Measurements from ENCODE around the gene PCGF2. TPM values are rescaled to one million over a fixed set of nuclear protein-coding genes. Genes with fewer than 3 reads are reported as not detected.

Gene PCGF2
- polyA plus RNA-seq, 3 donors, result 0.60 TPM; not detected in 2

DNA sequence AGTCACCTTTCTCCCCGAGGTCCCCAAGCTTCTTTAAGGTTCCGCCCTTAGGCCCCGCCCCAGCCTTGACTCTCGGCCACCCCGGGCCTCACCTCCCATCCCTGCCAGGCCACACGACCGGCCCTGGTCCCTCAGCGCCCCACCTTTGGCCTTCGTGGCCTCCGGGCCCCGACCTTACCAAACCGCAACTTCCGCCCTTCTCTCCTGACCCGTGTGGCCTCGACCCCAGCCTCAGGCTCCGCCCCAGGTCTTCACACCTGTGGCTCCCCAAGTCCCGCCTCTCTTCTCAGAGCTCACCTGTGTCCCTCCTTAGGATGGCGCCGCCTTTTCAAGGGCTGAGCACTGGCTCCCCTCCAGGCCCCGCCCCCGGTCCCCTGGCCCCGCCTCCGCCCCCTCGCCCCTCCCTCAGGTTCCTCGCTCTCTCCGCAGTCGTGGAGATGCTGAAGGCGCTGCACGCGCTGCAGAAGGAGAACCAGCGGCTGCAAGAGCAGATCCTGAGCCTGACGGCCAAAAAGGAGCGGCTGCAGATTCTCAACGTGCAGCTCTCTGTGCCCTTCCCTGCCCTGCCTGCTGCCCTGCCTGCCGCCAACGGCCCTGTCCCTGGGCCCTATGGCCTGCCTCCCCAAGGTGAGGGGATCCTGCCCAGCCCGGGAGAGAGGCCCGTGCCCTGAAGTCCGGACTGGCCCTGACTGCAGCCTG lies 28.0 kb downstream of the PCGF2 start:
- Mint-ChIP-seq H3K4me1 (peaks cover 10% of the 10 kb centered on the region), H3K9me3 (peaks cover 0 to 4% (median 0%) of the 10 kb centered on the region in 7 donors), H3K36me3 (peaks cover 51 to 53% of the 10 kb centered on the region in 2 donors), H3K27me3 (ENCODE audit: low read depth in 3 of 3) (peaks cover 1 to 2% (median 1%) of the 10 kb centered on the region in 3 donors), H3K4me3 (no peak overlapping the region), H3K27ac (no peak overlapping the region)
- WGBS (ENCODE audit: insufficient coverage), result 94% methylated on average over 32 of the region's 39 CpGs
- intact Hi-C loops (cut with micrococcal nuclease), result no loop called here
- no peak for DNase-seq
- Histone ChIP-seq H3K9me3 (replicated peaks in 1 of 2; ENCODE audit: control insufficient read depth in 1 of 2, insufficient read depth in 1 of 2, low read length in 2 of 2) (no peaks in the 10 kb centered on the region), H3K4me2 (replicated peaks; ENCODE audit: extremely low read depth, low read length, poor library complexity, severe bottlenecking) (no peak overlapping the region), H3K4me1 (ENCODE audit: control insufficient read depth in 1 of 2, insufficient read depth in 2 of 2, low read length in 2 of 2) (peaks cover 8 to 10% of the 10 kb centered on the region in 2 donors), H3K9ac (ENCODE audit: insufficient read depth, low read length, poor library complexity, severe bottlenecking) (no peak overlapping the region), H3K36me3 (replicated peaks in 1 of 2; ENCODE audit: control insufficient read depth in 1 of 2, insufficient read depth in 2 of 2, low read length in 2 of 2) (peaks cover 46 to 56% of the 10 kb centered on the region in 2 donors), H4K20me1 (ENCODE audit: insufficient read depth, low read length) (no peaks in the 10 kb centered on the region), H3K79me2 (ENCODE audit: insufficient read depth, low read length) (no peaks in the 10 kb centered on the region), H3K27ac (ENCODE audit: low read depth in 1 of 2, low read length in 2 of 2) (no peak overlapping the region), H3K27me3 (ENCODE audit: control insufficient read depth in 2 of 2, insufficient read depth in 2 of 2, low read length in 2 of 2) (no peaks in the 10 kb centered on the region), H2AFZ (ENCODE audit: insufficient read depth, low read depth, low read length, poor library complexity, severe bottlenecking) (no peak overlapping the region), H3K4me3 (replicated peaks in 1 of 3; ENCODE audit: low read depth in 2 of 3, low read length in 3 of 3) (no peak overlapping the region)
- TF ChIP-seq, protein P1, sequence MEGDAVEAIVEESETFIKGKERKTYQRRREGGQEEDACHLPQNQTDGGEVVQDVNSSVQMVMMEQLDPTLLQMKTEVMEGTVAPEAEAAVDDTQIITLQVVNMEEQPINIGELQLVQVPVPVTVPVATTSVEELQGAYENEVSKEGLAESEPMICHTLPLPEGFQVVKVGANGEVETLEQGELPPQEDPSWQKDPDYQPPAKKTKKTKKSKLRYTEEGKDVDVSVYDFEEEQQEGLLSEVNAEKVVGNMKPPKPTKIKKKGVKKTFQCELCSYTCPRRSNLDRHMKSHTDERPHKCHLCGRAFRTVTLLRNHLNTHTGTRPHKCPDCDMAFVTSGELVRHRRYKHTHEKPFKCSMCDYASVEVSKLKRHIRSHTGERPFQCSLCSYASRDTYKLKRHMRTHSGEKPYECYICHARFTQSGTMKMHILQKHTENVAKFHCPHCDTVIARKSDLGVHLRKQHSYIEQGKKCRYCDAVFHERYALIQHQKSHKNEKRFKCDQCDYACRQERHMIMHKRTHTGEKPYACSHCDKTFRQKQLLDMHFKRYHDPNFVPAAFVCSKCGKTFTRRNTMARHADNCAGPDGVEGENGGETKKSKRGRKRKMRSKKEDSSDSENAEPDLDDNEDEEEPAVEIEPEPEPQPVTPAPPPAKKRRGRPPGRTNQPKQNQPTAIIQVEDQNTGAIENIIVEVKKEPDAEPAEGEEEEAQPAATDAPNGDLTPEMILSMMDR (IDR thresholded peaks at IDR 0.05), result no peak

GRCh38 chr17:38719289-38719942 lies 28.7 kb downstream of the PCGF2 start:
- peaks cover 48 to 52% of the 10 kb centered on the region in 2 donors for H3K36me3 Mint-ChIP-seq
- Histone ChIP-seq H3K4me2 (replicated peaks; ENCODE audit: extremely low read depth, low read length, poor library complexity, severe bottlenecking) (no peak overlapping the region), H3K4me1 (ENCODE audit: control insufficient read depth in 1 of 2, insufficient read depth in 2 of 2, low read length in 2 of 2) (peaks cover 1 to 3% of the 10 kb centered on the region in 2 donors), H3K9me3 (replicated peaks in 1 of 2; ENCODE audit: control insufficient read depth in 1 of 2, insufficient read depth in 1 of 2, low read length in 2 of 2) (no peaks in the 10 kb centered on the region), H3K4me3 (replicated peaks in 1 of 3; ENCODE audit: low read depth in 2 of 3, low read length in 3 of 3) (no peak overlapping the region), H3K27ac (ENCODE audit: low read depth in 1 of 2, low read length in 2 of 2) (no peak overlapping the region), H4K20me1 (ENCODE audit: insufficient read depth, low read length) (no peaks in the 10 kb centered on the region), H3K27me3 (ENCODE audit: control insufficient read depth in 2 of 2, insufficient read depth in 2 of 2, low read length in 2 of 2) (no peaks in the 10 kb centered on the region), H3K36me3 (replicated peaks in 1 of 2; ENCODE audit: control insufficient read depth in 1 of 2, insufficient read depth in 2 of 2, low read length in 2 of 2) (peaks cover 46 to 57% of the 10 kb centered on the region in 2 donors), H3K9ac (ENCODE audit: insufficient read depth, low read length, poor library complexity, severe bottlenecking) (no peak overlapping the region), H2AFZ (ENCODE audit: insufficient read depth, low read depth, low read length, poor library complexity, severe bottlenecking) (no peak overlapping the region), H3K79me2 (ENCODE audit: insufficient read depth, low read length) (no peaks in the 10 kb centered on the region)
- no peak overlapping the region for H3K27ac Mint-ChIP-seq
- peaks cover 0 to 4% (median 0%) of the 10 kb centered on the region in 7 donors for H3K9me3 Mint-ChIP-seq
- no peak overlapping the region for H3K4me3 Mint-ChIP-seq
- intact Hi-C loops (cut with micrococcal nuclease), result no loop called here
- peaks cover 1 to 3% (median 1%) of the 10 kb centered on the region in 3 donors for H3K27me3 Mint-ChIP-seq (ENCODE audit: low read depth in 3 of 3)
- TF ChIP-seq, protein P1 (IDR thresholded peaks at IDR 0.05), result no peak
- WGBS (ENCODE audit: insufficient coverage), result 96% methylated on average over 23 of the region's 29 CpGs
- DNase-seq, result no peak
- H3K4me1 Mint-ChIP-seq, result peaks cover 4% of the 10 kb centered on the region
